WTC11 (cell line): Measurements from ENCODE around the gene TIMM22. TPM values are rescaled to one million over a fixed set of nuclear protein-coding genes. Genes with fewer than 3 reads are reported as not detected.

Experiments used
- ATAC-seq: fragments of 200-7000 bp; cut with Tn5 transposase; 2 replicates; pipeline ENCODE4 v1.10.0; 2021; ENCODE audit warnings: mild to moderate bottlenecking, moderate library complexity
- CTCF ChIA-PET: fragments of 300-600 bp; sonication (Branson Sonifier 250); formaldehyde crosslinking; loops from one replicate; lab custom pipeline; 2021; ENCODE audit warnings: antibody characterized with exemption; lab: Charles Lee
- POLR2A ChIA-PET: fragments of 350-600 bp; sonication (Branson Sonifier 250); formaldehyde crosslinking; loops from one replicate; lab custom pipeline; 2021; ENCODE audit warnings: antibody characterized with exemption; lab: Charles Lee
- DNase-seq: peaks from one replicate; pipeline ENCODE4 v3.0.0; 2021; ENCODE audit warnings: low spot score
- H3K27ac Mint-ChIP-seq: 2 replicates; pipeline ENCODE4 v1.8.0; 2021; ENCODE audit warnings: mixed read lengths
- H3K27me3 Mint-ChIP-seq: 2 replicates; pipeline ENCODE4 v1.8.0; 2021; ENCODE audit warnings: low read depth, mild to moderate bottlenecking, moderate library complexity, mixed read lengths
- H3K36me3 Mint-ChIP-seq: 2 replicates; pipeline ENCODE4 v1.8.0; 2021; ENCODE audit warnings: mixed read lengths
- H3K4me1 Mint-ChIP-seq: 2 replicates; pipeline ENCODE4 v1.8.0; 2022; ENCODE audit warnings: mixed read lengths
- H3K4me3 Mint-ChIP-seq: 2 replicates; pipeline ENCODE4 v1.8.0; 2021; ENCODE audit warnings: mild to moderate bottlenecking, moderate library complexity, mixed read lengths
- H3K9me3 Mint-ChIP-seq: 2 replicates; pipeline ENCODE4 v1.8.0; 2021; ENCODE audit warnings: mixed read lengths
- CREB1 ChIP-seq: sonication (generic); formaldehyde crosslinking; IDR thresholded peaks from 2 replicates; pipeline ENCODE4 v1.8.0; 2023; ENCODE audit warnings: mild to moderate bottlenecking, missing genetic modification reagents
- MXD4 ChIP-seq: fragments of 250-450 bp; sonication (Bioruptor Pico); IDR thresholded peaks from 2 replicates; pipeline ENCODE4 v1.8.0; 2021; ENCODE audit warnings: mild to moderate bottlenecking, moderate library complexity, borderline replicate concordance
- MYBL2 ChIP-seq: sonication (generic); formaldehyde crosslinking; IDR thresholded peaks from 2 replicates; pipeline ENCODE4 v1.8.1; 2023; ENCODE audit warnings: mild to moderate bottlenecking, moderate library complexity, missing genetic modification reagents
- PRRX2 ChIP-seq: fragments of 250-450 bp; sonication (Bioruptor Pico); IDR thresholded peaks from 2 replicates; pipeline ENCODE4 v1.8.0; 2021; ENCODE audit warnings: mild to moderate bottlenecking
- SMAD4 ChIP-seq: sonication (generic); formaldehyde crosslinking; IDR thresholded peaks from 2 replicates; pipeline ENCODE4 v1.8.0; 2022; ENCODE audit warnings: mild to moderate bottlenecking, missing genetic modification reagents
- TEAD1 ChIP-seq: sonication (generic); formaldehyde crosslinking; IDR thresholded peaks from 2 replicates; pipeline ENCODE4 v1.8.0; 2022; ENCODE audit warnings: mild to moderate bottlenecking, missing genetic modification reagents
- ZNF121 ChIP-seq: sonication (generic); formaldehyde crosslinking; IDR thresholded peaks from 2 replicates; pipeline ENCODE4 v1.8.0; 2023; ENCODE audit warnings: missing genetic modification reagents
- ZNF138 ChIP-seq: sonication (generic); formaldehyde crosslinking; conservative IDR thresholded peaks from 2 replicates; pipeline ENCODE4 v1.8.1; 2022; ENCODE audit warnings: mild to moderate bottlenecking, moderate library complexity, missing genetic modification reagents
- ZNF219 ChIP-seq: sonication (generic); formaldehyde crosslinking; IDR thresholded peaks from 2 replicates; pipeline ENCODE4 v1.8.0; 2023; ENCODE audit warnings: missing genetic modification reagents, mild to moderate bottlenecking, borderline replicate concordance
- ZNF232 ChIP-seq: sonication (generic); formaldehyde crosslinking; IDR thresholded peaks from 2 replicates; pipeline ENCODE4 v1.8.0; 2022; ENCODE audit warnings: mild to moderate bottlenecking, missing genetic modification reagents
- ZNF671 ChIP-seq: fragments of 250-450 bp; sonication (Bioruptor Pico); IDR thresholded peaks from 2 replicates; pipeline ENCODE4 v1.8.0; 2021; ENCODE audit warnings: mild to moderate bottlenecking
- total RNA-seq: library from RNA; stranded (reverse); gene quantifications from 3 replicates; pipeline ENCODE4 v1.2.3, GENCODE V29; 2021
- TF ChIP-seq, protein P1 (sequence below): fragments of 250-450 bp; sonication (Bioruptor Pico); IDR thresholded peaks from 2 replicates; pipeline ENCODE4 v1.9.0; 2021; ENCODE audit warnings: mild to moderate bottlenecking, borderline replicate concordance
- TF ChIP-seq, protein P2 (sequence below): sonication (generic); formaldehyde crosslinking; IDR thresholded peaks from 2 replicates; pipeline ENCODE4 v1.8.0; 2022; ENCODE audit warnings: mild to moderate bottlenecking, missing genetic modification reagents
- TF ChIP-seq, protein P3 (sequence below): fragments of 250-450 bp; sonication (Bioruptor Pico); IDR thresholded peaks from 2 replicates; pipeline ENCODE4 v1.9.0; 2021; ENCODE audit warnings: mild to moderate bottlenecking
- TF ChIP-seq, protein P4 (sequence below): fragments of 250-450 bp; sonication (Bioruptor Pico); IDR thresholded peaks from 2 replicates; pipeline ENCODE4 v1.9.0; 2021; ENCODE audit warnings: mild to moderate bottlenecking

TIMM22 gene
- total RNA-seq, 1 experiment from 2014 or later = 18.0 TPM

DNA sequence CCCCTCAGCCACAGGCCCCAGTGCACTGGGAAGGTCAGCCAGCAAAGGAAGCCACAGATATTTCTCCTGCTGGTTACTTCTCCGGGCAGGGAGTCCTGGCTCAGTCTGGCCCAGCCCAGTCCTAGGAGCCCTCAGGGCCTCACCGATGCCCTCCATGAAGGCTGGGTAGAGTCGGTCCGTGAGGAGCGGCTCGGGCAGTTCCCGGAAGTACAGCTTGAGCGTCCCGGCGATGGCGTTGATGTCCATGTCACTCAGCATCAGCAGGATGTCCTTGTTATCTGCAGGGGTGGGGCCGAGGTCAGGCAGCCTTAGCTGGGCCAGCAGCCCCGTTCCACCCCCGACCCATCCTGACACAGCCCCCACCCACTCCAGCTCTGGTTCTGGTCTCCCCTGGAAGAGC lies 13.7 kb downstream of the TIMM22 start (continued):
- no peak for TF ChIP-seq ZNF219 (CRISPR knock-in tag)
- no peak for TF ChIP-seq TEAD1 (CRISPR knock-in tag)

DNA sequence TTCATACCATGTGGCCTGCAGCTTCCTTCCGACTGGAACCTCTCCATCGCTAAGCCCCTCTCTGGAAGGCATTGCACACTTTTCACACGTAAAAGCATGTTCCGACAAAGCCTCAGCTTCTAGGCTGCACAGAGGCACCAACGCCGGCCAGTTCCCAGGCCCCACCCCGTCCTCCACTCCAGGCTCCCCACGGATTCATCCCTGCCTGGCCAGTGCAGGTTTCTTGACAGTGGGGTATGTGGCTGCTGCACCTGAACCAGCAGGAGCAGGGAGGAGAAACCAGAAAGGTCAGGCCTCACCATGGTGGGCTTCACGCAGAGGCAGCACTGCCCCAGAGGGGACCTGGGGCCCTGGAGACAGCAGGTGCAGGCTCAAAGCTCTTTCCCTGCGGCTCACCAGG lies 14.2 kb downstream of the TIMM22 start:
- H3K9me3 Mint-ChIP-seq = no peaks in the 10 kb centered on the region
- no peaks in the 10 kb centered on the region for H3K27me3 Mint-ChIP-seq
- TF ChIP-seq ZNF232 (CRISPR knock-in tag) = no peak
- TF ChIP-seq, protein P1, sequence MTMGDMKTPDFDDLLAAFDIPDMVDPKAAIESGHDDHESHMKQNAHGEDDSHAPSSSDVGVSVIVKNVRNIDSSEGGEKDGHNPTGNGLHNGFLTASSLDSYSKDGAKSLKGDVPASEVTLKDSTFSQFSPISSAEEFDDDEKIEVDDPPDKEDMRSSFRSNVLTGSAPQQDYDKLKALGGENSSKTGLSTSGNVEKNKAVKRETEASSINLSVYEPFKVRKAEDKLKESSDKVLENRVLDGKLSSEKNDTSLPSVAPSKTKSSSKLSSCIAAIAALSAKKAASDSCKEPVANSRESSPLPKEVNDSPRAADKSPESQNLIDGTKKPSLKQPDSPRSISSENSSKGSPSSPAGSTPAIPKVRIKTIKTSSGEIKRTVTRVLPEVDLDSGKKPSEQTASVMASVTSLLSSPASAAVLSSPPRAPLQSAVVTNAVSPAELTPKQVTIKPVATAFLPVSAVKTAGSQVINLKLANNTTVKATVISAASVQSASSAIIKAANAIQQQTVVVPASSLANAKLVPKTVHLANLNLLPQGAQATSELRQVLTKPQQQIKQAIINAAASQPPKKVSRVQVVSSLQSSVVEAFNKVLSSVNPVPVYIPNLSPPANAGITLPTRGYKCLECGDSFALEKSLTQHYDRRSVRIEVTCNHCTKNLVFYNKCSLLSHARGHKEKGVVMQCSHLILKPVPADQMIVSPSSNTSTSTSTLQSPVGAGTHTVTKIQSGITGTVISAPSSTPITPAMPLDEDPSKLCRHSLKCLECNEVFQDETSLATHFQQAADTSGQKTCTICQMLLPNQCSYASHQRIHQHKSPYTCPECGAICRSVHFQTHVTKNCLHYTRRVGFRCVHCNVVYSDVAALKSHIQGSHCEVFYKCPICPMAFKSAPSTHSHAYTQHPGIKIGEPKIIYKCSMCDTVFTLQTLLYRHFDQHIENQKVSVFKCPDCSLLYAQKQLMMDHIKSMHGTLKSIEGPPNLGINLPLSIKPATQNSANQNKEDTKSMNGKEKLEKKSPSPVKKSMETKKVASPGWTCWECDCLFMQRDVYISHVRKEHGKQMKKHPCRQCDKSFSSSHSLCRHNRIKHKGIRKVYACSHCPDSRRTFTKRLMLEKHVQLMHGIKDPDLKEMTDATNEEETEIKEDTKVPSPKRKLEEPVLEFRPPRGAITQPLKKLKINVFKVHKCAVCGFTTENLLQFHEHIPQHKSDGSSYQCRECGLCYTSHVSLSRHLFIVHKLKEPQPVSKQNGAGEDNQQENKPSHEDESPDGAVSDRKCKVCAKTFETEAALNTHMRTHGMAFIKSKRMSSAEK (CRISPR knock-in tag) = no peak
- TF ChIP-seq CREB1 (CRISPR knock-in tag) = no peak
- TF ChIP-seq, protein P2, sequence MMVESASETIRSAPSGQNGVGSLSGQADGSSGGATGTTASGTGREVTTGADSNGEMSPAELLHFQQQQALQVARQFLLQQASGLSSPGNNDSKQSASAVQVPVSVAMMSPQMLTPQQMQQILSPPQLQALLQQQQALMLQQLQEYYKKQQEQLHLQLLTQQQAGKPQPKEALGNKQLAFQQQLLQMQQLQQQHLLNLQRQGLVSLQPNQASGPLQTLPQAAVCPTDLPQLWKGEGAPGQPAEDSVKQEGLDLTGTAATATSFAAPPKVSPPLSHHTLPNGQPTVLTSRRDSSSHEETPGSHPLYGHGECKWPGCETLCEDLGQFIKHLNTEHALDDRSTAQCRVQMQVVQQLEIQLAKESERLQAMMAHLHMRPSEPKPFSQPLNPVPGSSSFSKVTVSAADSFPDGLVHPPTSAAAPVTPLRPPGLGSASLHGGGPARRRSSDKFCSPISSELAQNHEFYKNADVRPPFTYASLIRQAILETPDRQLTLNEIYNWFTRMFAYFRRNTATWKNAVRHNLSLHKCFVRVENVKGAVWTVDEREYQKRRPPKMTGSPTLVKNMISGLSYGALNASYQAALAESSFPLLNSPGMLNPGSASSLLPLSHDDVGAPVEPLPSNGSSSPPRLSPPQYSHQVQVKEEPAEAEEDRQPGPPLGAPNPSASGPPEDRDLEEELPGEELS (CRISPR knock-in tag) = no peak
- TF ChIP-seq, protein P3, sequence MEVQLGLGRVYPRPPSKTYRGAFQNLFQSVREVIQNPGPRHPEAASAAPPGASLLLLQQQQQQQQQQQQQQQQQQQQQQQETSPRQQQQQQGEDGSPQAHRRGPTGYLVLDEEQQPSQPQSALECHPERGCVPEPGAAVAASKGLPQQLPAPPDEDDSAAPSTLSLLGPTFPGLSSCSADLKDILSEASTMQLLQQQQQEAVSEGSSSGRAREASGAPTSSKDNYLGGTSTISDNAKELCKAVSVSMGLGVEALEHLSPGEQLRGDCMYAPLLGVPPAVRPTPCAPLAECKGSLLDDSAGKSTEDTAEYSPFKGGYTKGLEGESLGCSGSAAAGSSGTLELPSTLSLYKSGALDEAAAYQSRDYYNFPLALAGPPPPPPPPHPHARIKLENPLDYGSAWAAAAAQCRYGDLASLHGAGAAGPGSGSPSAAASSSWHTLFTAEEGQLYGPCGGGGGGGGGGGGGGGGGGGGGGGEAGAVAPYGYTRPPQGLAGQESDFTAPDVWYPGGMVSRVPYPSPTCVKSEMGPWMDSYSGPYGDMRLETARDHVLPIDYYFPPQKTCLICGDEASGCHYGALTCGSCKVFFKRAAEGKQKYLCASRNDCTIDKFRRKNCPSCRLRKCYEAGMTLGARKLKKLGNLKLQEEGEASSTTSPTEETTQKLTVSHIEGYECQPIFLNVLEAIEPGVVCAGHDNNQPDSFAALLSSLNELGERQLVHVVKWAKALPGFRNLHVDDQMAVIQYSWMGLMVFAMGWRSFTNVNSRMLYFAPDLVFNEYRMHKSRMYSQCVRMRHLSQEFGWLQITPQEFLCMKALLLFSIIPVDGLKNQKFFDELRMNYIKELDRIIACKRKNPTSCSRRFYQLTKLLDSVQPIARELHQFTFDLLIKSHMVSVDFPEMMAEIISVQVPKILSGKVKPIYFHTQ = no peak
- TF ChIP-seq ZNF138 (CRISPR knock-in tag) = no peak
- no peak for TF ChIP-seq ZNF671 (CRISPR knock-in tag)
- TF ChIP-seq MYBL2 = no peak
- TF ChIP-seq SMAD4 (CRISPR knock-in tag) = no peak
- TF ChIP-seq ZNF121 (CRISPR knock-in tag) = no peak
- TF ChIP-seq PRRX2 (CRISPR knock-in tag) = no peak
- TF ChIP-seq, protein P4, sequence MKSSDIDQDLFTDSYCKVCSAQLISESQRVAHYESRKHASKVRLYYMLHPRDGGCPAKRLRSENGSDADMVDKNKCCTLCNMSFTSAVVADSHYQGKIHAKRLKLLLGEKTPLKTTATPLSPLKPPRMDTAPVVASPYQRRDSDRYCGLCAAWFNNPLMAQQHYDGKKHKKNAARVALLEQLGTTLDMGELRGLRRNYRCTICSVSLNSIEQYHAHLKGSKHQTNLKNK (CRISPR knock-in tag) = no peak
- TF ChIP-seq MXD4 (CRISPR knock-in tag) = no peak
- ChIA-PET CTCF (interaction anchor here (1.5 kb wide), 1 partner anchor 47 kb away, joined by 3 read pairs; no protein-coding TSS in a partner anchor), POLR2A (interaction anchor here (0.6 kb wide), 1 partner anchor 60 kb away, joined by 6 read pairs; no protein-coding TSS in a partner anchor)
- no peaks in the 10 kb centered on the region for H3K36me3 Mint-ChIP-seq
- no peaks in the 10 kb centered on the region for H3K4me1 Mint-ChIP-seq
- no peak overlapping the region for H3K27ac Mint-ChIP-seq
- H3K4me3 Mint-ChIP-seq = no peak overlapping the region
- DNase-seq (no peak), ATAC-seq (no peak)
